Measurements from ENCODE around the gene CCL27.

The CCL27 gene

DNA sequence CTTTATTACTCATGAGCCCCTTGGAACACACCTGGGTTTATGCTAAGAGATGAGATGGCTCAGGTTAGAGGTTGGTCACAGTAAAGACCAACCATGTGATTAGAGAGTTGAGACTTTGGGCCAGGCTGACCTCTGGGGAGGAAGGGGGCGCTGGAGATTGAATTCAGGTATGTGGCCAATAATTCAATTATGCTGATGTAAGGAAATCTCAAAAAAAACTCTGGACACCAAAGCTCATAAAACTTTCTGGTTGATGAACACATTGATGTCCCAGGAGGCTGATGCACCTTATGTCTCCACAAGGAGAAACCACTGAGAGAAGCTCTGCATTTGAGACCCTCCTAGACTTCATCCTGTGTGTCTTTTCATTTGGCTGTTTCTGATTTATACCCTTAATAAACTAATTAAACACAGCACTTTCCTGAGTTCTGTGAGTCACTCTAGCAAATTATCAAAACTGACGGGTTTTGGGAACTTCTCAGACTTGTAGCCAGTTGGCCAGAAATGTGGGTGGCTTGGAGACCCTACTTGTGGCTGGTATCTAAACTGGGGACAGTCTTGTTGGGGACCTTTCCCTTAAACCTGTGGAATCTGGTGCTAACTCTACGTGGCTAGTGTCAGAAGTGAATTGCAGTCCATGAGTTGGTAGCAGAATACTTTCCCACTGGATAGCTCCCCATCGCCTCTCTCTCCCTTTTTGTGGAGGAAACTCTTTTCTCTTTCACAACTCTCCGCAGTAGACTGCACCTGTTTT, 7.5 kb upstream of the CCL27 start:
- TF ChIP-seq CTCF (conservative IDR thresholded peaks at IDR 0.05; ENCODE audit: low read depth, low read length): no peak
- Histone ChIP-seq H3K27ac (no peak overlapping the region), H2AFZ (ENCODE audit: low read depth) (no peak overlapping the region), H3K27me3 (ENCODE audit: insufficient read depth, low read depth) (no peaks in the 10 kb centered on the region), H3K79me2 (ENCODE audit: insufficient read depth, low read depth) (no peaks in the 10 kb centered on the region), H3K4me1 (ENCODE audit: low read depth, poor library complexity, severe bottlenecking) (no peaks in the 10 kb centered on the region), H3K4me3 (IDR thresholded peaks at IDR 0.05; ENCODE audit: insufficient read depth, low read depth, low read length) (no peak overlapping the region), H3K4me2 (no peak overlapping the region), H3K36me3 (ENCODE audit: insufficient read depth) (no peaks in the 10 kb centered on the region), H3K9ac (no peak overlapping the region), H4K20me1 (ENCODE audit: insufficient read depth) (no peaks in the 10 kb centered on the region)

GRCh38 chr9:34665381-34666250, 3.2 kb upstream of the CCL27 start:
- Histone ChIP-seq H3K36me3 (ENCODE audit: insufficient read depth) (no peaks in the 10 kb centered on the region), H3K4me3 (IDR thresholded peaks at IDR 0.05; ENCODE audit: insufficient read depth, low read depth, low read length) (no peak overlapping the region), H3K27me3 (ENCODE audit: insufficient read depth, low read depth) (no peaks in the 10 kb centered on the region), H3K4me1 (ENCODE audit: low read depth, poor library complexity, severe bottlenecking) (peaks cover 10% of the 10 kb centered on the region), H4K20me1 (ENCODE audit: insufficient read depth) (no peaks in the 10 kb centered on the region), H3K4me2 (peak overlapping the region; percentile 88; the same call in 1 of the 2 replicates), H3K79me2 (ENCODE audit: insufficient read depth, low read depth) (no peaks in the 10 kb centered on the region), H3K27ac (peak overlapping the region; percentile 49), H3K9ac (peak overlapping the region; percentile 69), H2AFZ (ENCODE audit: low read depth) (peak overlapping the region; percentile 81)
- TF ChIP-seq CTCF (conservative IDR thresholded peaks at IDR 0.05; ENCODE audit: low read depth, low read length): no peak

GRCh38 chr9:34665067-34665380, 2.6 kb upstream of the CCL27 start:
- H3K9ac ChIP-seq: peak overlapping the region; percentile 30; the same call in 1 of the 2 replicates
- no peak for TF ChIP-seq CTCF (conservative IDR thresholded peaks at IDR 0.05; ENCODE audit: low read depth, low read length)
- no peak overlapping the region for H3K4me3 ChIP-seq (IDR thresholded peaks at IDR 0.05; ENCODE audit: insufficient read depth, low read depth, low read length)

GRCh38 chr9:34664281-34665066, 2.0 kb upstream of the CCL27 start:
- Histone ChIP-seq H2AFZ (ENCODE audit: low read depth) (peak overlapping the region; percentile 81; the same call in 1 of the 2 replicates), H3K4me3 (IDR thresholded peaks at IDR 0.05; ENCODE audit: insufficient read depth, low read depth, low read length) (no peak overlapping the region)

More at GRCh38 chr9:34665067-34665380, 2.6 kb upstream of the CCL27 start:
- Histone ChIP-seq H3K79me2 (ENCODE audit: insufficient read depth, low read depth) (no peaks in the 10 kb centered on the region), H3K4me2 (peak overlapping the region; percentile 88), H4K20me1 (ENCODE audit: insufficient read depth) (no peaks in the 10 kb centered on the region), H3K4me1 (ENCODE audit: low read depth, poor library complexity, severe bottlenecking) (peaks cover 10% of the 10 kb centered on the region), H3K27ac (no peak overlapping the region), H3K36me3 (ENCODE audit: insufficient read depth) (no peaks in the 10 kb centered on the region), H3K27me3 (ENCODE audit: insufficient read depth, low read depth) (no peaks in the 10 kb centered on the region), H2AFZ (ENCODE audit: low read depth) (peak overlapping the region; percentile 81)

More at GRCh38 chr9:34664281-34665066, 2.0 kb upstream of the CCL27 start:
- Histone ChIP-seq H3K27me3 (ENCODE audit: insufficient read depth, low read depth) (no peaks in the 10 kb centered on the region), H3K79me2 (ENCODE audit: insufficient read depth, low read depth) (no peaks in the 10 kb centered on the region), H3K27ac (no peak overlapping the region), H3K36me3 (ENCODE audit: insufficient read depth) (no peaks in the 10 kb centered on the region), H3K9ac (peak overlapping the region; percentile 30; the same call in 1 of the 2 replicates), H4K20me1 (ENCODE audit: insufficient read depth) (no peaks in the 10 kb centered on the region), H3K4me2 (peak overlapping the region; percentile 88), H3K4me1 (ENCODE audit: low read depth, poor library complexity, severe bottlenecking) (peaks cover 10% of the 10 kb centered on the region)
- TF ChIP-seq CTCF (conservative IDR thresholded peaks at IDR 0.05; ENCODE audit: low read depth, low read length): peak; percentile 91
